Brain microvascular endothelial cell (primary cell): Measurements from ENCODE around the gene ALS2CL.
"Not testable (repeated sequence)": the region's sequence is repeated elsewhere in the genome, so short reads cannot be mapped to it uniquely, and the experiment has no call there.

Experiments
- DNase-seq: peaks from one replicate; pipeline ENCODE4 v3.0.0-alpha.2; 2020
- H3K27ac ChIP-seq: fragments of 250-450 bp; sonication (Bioruptor Pico); 2 replicates; pipeline ENCODE4 v1.5.1; 2020; ENCODE audit warnings: mild to moderate bottlenecking, moderate library complexity
- H3K27me3 ChIP-seq: fragments of 250-450 bp; sonication (Bioruptor Pico); replicated peaks from 2 replicates; pipeline ENCODE4 v1.5.1; 2020; ENCODE audit warnings: mild to moderate bottlenecking
- H3K36me3 ChIP-seq: fragments of 250-450 bp; sonication (Bioruptor Pico); replicated peaks from 2 replicates; pipeline ENCODE4 v1.5.1; 2020; ENCODE audit warnings: mild to moderate bottlenecking
- H3K4me3 ChIP-seq: 2 replicates; pipeline ENCODE4 v1.5.1; 2011; ENCODE audit warnings: low read depth, mild to moderate bottlenecking, control low read depth, low read length, moderate library complexity
- in situ Hi-C: cut with HindIII; loops from 2 replicates; pipeline ENCODE4 v1.10.0; 2017; ENCODE audit warnings: low sequenced_read_pairs, low pct_ligation_motif_present
- TF ChIP-seq, protein P1 (sequence below): IDR thresholded peaks from 2 replicates; pipeline ENCODE4 v1.5.1; 2011; ENCODE audit warnings: low read depth, mild to moderate bottlenecking, moderate library complexity, low read length, control low read depth, inconsistent platforms; ENCODE audit errors: missing control alignments

Gene ALS2CL, protein sequence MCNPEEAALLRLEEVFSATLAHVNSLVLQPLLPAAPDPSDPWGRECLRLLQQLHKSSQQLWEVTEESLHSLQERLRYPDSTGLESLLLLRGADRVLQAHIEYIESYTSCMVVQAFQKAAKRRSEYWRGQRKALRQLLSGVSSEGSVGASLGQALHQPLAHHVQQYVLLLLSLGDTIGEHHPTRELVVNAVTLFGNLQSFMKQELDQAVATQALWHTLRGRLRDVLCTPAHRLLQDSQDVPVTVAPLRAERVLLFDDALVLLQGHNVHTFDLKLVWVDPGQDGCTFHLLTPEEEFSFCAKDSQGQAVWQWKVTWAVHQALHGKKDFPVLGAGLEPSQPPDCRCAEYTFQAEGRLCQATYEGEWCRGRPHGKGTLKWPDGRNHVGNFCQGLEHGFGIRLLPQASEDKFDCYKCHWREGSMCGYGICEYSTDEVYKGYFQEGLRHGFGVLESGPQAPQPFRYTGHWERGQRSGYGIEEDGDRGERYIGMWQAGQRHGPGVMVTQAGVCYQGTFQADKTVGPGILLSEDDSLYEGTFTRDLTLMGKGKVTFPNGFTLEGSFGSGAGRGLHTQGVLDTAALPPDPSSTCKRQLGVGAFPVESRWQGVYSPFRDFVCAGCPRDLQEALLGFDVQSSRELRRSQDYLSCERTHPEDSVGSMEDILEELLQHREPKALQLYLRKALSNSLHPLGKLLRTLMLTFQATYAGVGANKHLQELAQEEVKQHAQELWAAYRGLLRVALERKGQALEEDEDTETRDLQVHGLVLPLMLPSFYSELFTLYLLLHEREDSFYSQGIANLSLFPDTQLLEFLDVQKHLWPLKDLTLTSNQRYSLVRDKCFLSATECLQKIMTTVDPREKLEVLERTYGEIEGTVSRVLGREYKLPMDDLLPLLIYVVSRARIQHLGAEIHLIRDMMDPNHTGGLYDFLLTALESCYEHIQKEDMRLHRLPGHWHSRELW

DNA sequence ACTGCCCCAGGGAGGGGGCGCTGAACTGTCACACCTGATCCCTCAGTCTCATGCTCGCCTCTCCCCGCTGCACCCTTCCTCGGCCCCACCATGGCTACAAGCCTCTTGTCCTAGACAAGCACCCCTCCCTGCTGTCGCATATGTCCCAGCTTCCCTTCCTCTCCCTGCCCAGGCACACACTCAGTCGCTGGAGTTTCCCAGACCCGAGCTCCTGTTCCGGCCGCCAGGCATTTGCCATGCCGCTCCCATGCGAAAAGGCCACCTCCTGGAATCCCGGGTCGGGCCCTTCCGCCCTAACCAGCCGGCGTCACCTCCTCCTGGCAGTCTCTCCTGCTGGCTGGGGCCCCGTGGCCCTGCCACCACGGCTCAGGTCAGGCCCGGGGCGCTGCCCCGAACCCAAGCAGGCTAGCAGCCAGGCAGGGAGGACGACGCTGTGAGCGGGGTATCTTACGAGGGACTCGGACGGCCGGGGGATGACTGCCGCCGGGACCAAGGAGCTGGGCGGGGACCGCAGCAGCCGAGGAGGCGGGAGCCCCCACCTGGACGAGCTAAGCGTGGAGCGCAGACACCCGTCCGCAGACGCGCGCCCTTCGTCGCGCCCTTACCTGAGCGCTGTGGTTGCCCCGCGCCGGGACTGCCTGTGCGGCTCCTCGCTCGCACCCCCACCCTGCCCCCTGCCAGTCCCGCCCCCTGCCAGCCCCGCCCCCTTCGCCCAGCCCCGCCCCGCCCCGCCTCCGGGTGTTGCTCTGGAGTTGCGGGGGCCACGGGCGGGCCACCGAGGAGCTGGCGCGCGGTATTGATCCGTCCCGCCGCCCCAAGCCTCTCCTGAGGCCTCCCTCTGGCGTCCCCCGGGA lies at the start of gene ALS2CL:
TSS of gene ALS2CL (minus strand) at position 642 of the 854 bp plus-strand sequence. CDS start 4,239 bp downstream, outside the sequence.
- DNase-seq: no peak
- Histone ChIP-seq H3K27me3 (no peaks in the 10 kb centered on the region), H3K36me3 (no peaks in the 10 kb centered on the region), H3K27ac (no peak within 1 kb of the TSS), H3K4me3 (peak within 1 kb of the TSS; percentile 57)
- in situ Hi-C loops: no loop called here
- TF ChIP-seq, protein P1, sequence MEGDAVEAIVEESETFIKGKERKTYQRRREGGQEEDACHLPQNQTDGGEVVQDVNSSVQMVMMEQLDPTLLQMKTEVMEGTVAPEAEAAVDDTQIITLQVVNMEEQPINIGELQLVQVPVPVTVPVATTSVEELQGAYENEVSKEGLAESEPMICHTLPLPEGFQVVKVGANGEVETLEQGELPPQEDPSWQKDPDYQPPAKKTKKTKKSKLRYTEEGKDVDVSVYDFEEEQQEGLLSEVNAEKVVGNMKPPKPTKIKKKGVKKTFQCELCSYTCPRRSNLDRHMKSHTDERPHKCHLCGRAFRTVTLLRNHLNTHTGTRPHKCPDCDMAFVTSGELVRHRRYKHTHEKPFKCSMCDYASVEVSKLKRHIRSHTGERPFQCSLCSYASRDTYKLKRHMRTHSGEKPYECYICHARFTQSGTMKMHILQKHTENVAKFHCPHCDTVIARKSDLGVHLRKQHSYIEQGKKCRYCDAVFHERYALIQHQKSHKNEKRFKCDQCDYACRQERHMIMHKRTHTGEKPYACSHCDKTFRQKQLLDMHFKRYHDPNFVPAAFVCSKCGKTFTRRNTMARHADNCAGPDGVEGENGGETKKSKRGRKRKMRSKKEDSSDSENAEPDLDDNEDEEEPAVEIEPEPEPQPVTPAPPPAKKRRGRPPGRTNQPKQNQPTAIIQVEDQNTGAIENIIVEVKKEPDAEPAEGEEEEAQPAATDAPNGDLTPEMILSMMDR: no peak

DNA sequence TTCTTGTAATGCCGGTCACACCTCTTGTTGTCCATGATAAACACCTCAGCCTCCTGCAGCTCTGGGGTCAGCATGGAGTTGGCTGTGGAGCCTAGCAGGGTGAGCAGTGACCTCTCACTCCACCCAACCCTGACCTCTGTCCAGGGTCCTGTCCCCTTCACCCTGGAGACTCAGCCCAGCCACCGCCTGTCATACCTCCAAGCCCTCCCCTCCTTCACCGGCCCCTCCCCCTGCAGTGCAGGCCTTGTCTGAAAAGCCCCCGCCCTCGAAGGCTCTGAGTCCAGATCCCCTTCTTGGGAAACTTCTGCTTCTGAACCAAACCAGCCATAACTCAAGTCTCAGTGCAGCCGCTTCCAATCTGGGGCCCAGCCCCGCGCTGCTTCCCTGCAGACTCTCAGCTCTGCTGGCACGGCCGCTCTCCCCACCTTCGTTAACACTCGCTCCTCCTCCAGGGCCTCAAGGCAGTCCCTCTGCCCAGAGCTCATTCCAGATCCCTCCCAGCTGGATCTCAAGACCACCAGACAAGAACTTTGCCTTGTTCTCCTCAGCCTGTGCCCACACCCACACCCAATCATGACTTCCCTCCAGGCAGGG lies 49.6 kb upstream of the ALS2CL start:
- H3K27ac ChIP-seq: no peak overlapping the region
- TF ChIP-seq, protein P1: no peak
- H3K4me3 ChIP-seq: no peak overlapping the region
- H3K36me3 ChIP-seq: no peaks in the 10 kb centered on the region
- no peaks in the 10 kb centered on the region for H3K27me3 ChIP-seq
- in situ Hi-C loops: no loop called here
- DNase-seq: no peak

DNA sequence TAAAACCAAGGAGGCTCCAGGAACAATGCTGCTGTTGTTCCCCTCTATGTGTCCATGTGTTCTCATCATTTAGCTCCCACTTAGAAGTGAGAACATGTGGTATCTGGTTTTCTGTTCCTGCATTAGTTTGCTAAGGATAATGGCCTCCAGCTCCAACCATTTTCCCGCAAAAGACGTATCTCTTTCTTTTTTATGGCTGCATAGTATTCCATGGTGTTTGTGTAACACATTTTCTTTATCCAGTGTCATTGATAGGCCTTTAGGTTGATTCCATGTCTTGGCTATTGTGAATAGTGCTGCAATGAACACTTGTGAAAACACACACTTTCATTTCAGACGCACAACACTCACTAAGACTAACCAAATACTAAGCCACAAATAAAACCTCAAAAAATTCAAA lies 46.1 kb upstream of the ALS2CL start:
- in situ Hi-C loops, H3K27ac ChIP-seq, H3K36me3 ChIP-seq, H3K27me3 ChIP-seq, DNase-seq, H3K4me3 ChIP-seq: not testable (repeated sequence)

DNA sequence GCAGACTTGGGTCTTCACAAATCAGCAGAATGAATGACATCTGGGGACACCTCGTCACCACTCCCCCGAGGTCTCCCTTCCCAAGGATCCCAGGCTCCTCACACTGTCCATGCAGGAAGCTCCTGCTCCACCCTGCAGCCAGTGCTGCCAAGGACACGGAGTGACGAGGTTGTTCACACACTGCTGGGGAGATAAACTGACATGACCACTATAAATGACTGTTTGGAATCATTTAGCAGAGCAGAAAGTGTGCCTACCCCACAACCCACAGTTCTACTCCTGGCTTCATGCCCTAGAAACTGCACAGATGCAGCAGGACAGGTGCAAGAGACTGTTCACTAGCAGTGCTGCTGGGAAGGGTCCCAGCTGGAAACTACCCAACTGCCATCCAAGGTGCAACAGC lies 43.9 kb upstream of the ALS2CL start:
- in situ Hi-C loops: no loop called here
- DNase-seq: no peak
- Histone ChIP-seq H3K36me3 (no peaks in the 10 kb centered on the region), H3K4me3 (no peak overlapping the region), H3K27me3 (no peaks in the 10 kb centered on the region), H3K27ac (no peak overlapping the region)
- TF ChIP-seq, protein P1: no peak

DNA sequence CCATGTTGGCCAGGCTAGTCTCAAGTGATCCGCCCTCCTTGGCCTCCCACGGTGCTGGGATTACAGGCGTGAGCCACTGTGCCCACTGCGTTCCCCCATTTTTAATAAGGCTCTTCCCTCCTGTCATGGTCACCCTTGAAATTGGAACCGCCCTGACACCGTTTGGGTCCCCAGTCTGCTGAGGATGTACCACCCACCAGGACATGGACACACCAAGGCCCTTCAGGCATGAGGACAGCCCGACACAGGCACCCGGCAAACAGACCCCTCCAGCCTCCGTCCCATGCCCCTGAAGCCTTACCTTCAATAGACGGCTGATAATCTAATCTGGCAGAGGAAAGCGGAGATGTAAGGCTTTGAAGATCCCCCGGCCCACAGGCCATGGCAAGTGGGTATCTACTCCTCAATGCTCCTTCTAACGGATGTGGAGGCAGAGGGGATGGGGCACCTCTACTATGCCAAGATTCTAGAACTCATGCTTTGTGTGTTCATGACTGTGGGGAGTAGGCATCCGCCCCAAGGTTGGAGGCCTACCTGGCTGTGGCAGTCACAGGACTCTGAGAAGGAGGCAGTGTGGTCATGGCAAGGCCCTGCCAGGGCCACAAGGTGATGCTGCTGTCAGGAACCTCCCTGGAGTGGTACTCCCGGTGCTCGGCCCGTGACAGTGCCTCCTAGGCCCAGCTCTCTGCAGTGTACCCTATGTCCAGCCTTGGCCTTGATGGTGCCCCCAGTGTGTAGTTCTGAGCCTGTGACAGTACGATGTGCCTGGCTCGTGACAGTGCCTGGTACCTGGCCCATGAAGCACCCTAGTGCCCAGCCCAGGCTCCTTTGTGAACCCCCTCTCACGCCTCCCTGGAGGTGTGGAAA lies 42.8 kb upstream of the ALS2CL start:
- in situ Hi-C loops: no loop called here
- no peak overlapping the region for H3K27ac ChIP-seq
- TF ChIP-seq, protein P1: no peak
- DNase-seq: no peak
- H3K36me3 ChIP-seq: no peaks in the 10 kb centered on the region
- H3K27me3 ChIP-seq: peaks cover 6% of the 10 kb centered on the region
- no peak overlapping the region for H3K4me3 ChIP-seq
